HG02642 (cell line): ENCODE measurements around the gene ASCC1.
"Not testable (repeated sequence)": the region's sequence is repeated elsewhere in the genome, so short reads cannot be mapped to it uniquely, and the experiment has no call there.

Source experiments
- ATAC-seq: cut with Tn5 transposase; IDR thresholded peaks from one replicate; pipeline ENCODE4 v1.9.1; 2021; ENCODE audit warnings: mild to moderate bottlenecking; ENCODE audit not compliant: unreplicated experiment, poor library complexity

The ASCC1 gene

DNA sequence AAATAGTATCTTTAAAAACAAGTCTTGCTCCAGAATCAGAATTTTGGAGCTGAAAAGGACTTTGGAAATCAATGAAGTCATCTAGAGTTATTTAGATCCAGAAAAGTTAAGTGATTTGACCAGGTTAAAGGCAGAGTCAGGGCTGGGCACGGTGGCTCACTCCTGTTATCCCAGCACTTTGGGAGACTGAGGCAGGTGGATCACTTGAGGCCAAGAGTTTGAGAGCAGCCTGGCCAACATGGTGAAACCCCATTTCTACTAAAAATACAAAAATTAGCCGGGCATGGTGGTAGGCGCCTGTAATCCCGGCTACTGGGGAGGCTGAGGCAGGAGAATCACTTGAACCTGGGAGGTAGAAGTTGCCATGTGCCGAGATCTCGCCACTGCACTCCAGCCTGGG, 8.1 kb upstream of the ASCC1 start:
- ATAC-seq = not testable (repeated sequence)

DNA sequence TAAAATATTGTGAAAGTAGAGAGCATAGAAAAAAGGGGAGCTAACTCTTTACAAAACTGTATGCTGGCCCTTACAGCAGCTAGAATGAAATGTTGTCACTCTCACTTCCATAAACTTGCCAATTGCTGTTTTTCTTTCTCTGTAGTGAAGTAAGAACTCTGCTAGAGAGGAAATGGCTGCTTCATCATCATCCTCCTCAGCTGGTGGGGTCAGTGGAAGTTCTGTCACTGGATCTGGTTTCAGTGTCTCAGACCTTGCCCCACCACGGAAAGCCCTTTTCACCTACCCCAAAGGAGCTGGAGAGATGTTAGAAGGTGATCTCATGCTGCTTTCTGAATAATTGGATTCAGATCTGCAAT, 7.6 kb upstream of the ASCC1 start:
- no peak for ATAC-seq

DNA sequence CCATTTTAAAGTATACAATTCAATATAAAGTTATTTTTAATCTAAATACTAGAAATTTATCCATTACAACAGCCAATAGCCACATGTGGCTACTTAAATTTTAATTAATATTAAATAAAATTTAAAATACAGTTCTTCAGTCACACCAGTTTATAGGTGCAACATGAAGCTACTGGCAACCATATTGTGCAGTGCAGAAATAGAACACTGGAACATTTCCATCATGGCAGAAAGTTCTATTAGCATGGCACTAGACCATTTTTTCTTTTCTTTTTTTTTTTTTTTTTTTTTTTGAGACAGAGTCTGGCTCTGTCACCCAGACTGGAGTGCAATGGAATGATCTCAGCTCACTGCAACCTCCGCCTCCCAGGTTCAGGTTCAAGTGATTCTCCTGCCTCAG, 5.2 kb upstream of the ASCC1 start:
- no peak for ATAC-seq

DNA sequence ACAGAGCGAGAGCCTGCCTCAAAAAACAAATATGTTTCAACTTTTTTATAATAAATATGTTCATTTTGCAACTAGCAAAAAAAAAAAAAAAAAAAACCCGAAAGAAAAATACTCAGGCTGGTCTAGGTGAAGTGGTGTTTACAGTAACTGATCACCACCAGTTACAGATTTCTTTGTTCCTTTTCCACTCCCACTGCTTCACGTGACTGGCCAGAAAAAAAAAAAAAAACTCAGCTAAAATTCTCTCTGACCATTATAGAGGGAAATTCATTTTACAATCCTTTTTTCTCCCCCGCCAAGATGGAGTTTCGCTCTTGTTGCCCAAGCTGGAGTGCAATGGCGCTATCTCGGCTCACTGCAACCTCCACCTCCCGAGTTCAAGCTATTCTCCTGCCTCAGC, 4.6 kb upstream of the ASCC1 start:
- no peak for ATAC-seq

DNA sequence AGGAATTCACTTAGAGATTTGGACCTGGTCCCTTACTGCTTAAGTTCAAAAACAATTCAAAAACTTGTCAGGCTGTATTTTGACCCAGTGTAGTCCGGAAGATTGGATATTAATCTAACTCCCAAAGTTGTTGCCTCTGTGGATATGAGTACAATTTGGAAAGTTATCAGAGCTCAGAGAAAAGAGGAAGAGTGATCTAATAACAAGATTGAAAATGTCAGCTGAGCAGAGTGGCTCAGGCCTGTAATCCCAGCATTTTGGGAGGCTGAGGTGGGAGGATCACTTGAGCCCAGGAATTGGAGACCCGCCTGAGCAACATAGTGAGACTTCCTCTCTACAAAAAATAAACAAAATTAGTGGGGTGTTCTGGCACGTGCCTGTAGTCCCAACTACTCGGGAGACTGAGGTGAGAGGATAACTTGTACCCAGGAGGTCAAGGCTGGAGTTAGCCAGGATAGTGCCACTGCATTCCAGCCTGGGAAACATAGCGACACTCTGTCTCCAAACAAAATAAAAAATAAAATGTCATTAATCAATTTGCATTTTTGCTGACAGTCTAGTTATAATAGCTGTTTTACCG, 3.2 kb upstream of the ASCC1 start:
- no peak for ATAC-seq

DNA sequence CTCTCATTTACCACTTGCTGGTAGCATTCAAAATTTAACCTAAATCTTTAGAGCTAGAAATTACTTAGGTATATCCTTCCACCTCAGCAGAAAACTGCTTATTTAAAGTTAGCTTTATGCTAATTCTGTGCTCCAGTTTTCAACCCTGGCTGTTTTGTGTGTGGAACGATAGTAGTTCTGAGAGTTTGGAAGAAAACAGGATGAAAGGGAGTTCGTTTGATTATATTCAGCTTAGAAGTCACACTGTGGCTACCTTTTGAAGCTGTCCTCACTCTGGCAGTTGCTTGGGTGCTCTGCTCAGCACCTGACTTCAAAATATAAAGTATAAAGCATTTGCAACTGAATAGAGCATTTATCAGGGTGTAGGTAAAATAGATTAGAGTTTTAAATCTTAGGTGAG, 2.6 kb upstream of the ASCC1 start:
- no peak for ATAC-seq

DNA sequence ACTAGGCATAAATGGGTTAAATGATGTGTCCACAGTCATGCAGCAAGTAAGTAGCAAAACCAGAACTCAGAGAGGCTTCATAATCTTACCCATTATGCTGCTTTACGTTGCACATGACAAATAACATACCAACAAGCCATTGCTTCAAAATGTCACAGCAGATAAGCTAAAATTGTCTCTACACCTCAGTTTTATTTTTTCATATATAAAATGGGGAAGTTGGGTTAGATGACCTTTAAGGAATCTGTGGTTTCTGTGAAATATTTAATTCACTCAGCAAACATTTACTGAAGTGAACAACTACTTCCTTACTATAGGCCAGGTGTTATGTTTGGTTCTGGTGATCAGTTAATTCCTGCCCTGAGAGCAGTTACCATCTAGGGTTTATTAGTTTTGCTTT, 2.2 kb upstream of the ASCC1 start:
- ATAC-seq = no peak

DNA sequence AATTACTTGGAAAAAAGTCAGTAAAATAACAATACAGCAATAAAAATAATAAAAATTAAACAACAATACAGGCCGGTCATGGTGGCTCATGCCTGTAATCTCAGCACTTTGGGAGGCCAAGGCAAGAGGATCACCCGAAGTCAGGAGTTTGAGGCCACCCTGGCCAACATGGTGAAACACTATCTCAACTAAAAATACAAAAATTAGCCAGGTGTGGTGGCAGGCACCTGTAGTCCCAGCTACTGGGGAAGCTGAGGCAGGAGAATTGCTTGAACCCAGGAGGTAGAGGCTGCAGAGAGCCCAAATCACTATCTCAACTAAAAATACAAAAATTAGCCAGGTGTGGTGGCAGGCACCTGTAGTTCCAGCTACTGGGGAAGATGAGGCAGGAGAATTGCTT, 4.2 kb downstream of the ASCC1 start:
- ATAC-seq = not testable (repeated sequence)

DNA sequence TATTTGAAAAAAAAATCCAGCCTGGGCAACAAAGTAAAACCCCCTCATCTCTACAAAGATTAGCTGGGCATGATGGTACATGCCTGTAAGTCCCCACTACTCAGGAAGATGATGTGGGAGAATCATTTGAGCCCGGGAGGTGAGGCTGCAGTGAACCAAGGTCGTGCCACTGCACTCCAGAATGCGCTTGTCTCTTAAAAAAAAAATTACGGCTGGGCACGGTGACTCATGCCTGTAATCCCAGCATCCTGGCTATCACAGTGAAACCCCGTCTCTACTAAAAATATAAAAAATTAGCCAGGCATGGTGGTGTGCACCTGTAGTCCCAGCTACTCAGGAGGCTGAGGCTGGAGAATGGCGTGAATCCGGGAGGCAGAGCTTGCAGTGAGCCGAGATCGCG, 4.7 kb downstream of the ASCC1 start:
- ATAC-seq = not testable (repeated sequence)

DNA sequence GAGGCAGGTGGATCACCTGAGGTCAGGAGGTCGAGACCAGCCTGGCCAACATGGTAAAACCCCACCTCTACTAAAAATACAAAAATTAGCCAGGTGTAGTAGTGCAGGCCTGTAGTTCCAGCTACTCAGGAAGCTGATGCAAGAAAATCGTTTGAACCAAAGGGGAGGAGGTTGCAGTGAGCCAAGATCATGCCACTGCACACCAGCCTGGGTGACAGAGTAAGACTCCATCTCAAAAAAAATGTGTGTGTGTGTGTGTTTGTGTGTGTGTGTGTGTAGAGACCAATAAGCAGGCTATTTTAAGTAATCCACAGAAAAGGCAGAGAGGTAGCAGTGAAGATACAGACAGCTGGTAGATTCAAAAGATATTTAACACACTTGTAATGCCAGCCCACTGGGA, 7.5 kb downstream of the ASCC1 start:
- ATAC-seq = not testable (repeated sequence)

DNA sequence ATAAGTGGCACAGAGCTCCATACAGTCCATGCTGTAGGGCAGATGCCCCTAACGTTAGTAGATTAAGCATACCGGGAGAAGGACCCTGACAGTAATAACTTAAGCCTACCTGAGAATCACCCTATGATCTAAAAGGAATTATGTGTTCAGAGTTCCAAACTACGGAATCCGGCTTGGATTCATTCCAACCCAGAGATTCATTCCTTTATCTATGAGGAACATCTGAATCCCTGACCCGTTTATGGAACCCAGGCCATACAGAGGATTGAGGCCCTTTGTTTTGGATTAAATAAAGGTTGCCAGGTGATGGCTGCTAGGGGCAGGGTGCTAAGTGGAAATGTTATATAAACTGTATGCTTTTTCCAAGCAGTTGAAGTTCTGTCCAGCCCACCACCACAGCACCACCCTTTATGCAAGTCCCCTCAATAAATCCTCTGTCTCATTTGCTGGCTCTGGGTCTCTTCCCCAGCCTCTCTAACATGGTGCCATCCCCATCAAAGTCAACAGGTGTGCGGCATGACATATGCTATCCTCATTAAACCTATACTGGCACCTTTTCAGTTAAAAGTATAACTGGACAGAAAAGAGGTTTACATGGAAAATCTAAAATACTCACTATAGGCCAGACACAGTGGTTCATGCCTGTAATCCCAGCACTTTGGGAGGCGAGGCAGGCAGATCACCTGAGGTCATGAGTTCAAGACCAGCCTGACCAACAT, 9.4 kb downstream of the ASCC1 start:
- ATAC-seq = no peak

DNA sequence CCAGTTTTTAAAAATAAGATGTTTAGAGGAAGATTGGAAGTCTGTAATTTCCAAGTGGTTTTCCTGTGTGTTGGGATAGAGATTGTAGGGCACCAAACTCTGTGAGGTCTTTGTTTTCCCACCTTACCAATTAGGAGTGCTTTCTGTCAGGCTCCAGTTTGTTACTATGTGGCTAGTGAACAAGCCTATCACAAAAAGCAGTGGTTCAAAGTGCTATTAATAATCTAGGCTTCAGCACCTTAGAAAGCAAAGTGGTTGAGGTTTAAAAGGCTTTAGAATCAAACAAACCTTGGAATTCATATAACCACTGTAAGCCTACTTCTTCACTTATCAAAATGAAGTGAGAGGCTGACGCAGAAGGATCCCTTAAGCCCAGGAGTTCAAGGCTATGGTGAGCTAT, 11.4 kb downstream of the ASCC1 start:
- no peak for ATAC-seq

DNA sequence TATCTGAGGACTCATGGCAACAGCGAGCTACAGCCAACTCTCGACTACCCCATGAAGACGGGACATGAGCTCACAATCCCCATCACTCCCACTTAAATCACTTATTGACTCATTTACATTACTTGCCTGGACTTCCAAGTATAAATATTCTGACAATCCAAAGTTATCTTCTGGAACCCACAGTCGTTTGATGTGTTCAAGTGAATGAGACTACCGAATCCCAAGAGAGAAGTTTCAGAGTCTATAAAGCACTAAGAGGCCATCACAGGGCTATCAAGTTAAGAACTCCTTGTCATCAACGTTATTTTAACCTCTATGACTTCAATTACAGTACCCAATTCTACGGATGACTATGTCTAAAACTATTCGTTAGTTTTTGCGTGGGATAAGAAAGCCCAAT, 11.8 kb downstream of the ASCC1 start:
- no peak for ATAC-seq

DNA sequence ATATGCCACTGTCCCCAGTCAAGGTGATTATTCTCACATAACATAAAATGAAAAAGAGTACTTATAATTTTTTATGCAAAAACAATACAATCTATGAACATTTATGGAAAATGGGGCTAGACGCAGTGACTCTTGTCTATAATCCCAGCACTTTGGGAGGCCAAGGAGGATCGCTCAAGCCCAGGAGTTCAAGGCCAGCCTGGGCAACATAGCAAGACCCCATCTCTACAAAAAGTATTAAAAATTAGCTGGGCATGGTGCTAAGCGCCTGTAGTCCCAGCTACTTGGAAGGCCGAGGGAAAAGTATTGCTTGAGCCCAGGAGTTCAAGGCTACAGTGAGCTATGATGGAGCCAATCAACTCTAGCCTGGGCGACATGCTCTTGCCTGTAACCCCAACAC, 14.8 kb downstream of the ASCC1 start:
- ATAC-seq = no peak

DNA sequence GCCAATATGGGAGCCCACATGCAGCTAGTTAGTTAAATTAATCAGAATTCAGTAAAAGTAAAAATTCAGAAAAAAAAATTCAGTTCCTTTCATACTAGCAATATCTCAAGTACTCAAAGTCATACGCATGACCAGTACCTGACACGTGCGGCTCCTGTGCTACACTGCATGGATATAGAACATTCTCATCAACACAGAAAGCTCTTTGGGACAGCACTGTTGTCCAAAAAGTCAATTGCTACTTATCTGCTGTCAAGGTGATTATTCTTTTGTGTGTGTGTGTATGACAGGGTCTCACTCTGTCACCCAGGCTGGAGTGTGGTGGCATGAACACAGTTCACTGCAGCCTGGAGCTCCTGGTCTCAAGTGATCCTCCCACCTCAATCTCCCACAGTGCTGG, 15.2 kb downstream of the ASCC1 start:
- ATAC-seq = no peak

DNA sequence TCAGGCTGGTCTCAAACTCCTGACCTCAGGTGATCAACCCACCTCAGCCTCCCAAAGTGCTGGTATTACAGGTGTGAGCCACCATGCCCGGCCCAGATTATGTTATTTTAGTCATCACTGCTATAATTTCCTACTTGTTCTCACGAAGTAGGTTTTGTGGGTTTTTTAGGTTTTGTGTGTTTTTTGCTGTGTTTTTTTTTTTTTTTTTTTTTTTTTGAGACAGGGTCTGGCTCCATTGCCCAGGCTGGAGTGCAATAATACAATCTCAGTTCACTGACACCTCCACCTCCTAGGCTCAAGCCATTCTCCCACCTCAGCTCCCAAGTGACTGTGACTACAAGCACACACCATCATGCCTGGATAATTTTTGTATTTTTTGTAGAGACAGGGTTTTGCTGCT, 21.1 kb downstream of the ASCC1 start:
- ATAC-seq = no peak

DNA sequence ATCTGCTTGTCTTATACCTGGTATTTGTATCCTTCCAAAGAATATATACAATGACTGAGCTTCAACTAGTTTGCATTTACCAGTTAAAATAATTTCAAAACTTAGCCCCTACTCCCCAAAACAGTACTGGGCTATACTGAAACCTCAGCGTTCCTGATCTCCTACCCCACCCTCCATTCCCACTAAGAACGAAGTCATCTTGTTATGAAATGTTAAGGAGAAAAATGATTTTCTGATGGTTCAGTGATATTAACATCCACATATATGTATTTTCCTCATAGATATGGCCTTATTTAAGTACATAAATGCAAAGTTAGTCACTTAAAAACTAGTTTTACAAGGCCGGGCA, 29.1 kb downstream of the ASCC1 start:
- ATAC-seq = no peak

DNA sequence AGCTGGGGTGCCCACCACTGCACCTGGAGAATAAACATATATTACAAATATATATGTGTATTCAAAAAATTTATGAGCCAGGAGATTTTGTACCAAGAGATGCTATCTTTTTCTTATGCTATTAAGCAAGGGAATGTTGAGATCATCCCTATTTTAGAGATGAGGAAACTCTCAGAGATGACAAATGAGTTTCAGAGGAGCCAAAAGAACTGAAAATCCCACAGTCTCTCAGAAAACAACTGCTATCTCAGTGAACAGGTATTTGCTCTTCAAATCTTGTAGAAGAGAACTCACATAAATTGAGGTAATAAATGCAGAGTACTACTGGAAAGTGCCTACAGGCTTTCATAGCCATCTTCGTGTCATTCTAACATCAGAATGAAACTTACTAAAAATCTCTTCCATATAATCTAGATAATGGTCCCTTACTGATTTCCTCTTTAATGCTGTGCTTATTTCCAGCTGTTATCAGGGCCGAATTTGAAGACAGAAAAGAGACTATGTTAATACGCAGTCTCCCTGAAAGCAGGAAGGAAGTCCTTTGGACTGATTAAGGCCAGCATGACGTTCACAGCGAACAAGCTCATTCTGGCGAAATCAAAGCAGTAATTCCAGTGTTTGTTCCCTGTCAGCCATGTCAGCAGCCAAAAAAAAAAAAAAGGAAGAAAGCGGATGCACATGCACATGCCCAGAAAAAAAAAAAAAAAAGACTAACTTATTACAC, 29.7 kb downstream of the ASCC1 start:
- ATAC-seq = no peak

DNA sequence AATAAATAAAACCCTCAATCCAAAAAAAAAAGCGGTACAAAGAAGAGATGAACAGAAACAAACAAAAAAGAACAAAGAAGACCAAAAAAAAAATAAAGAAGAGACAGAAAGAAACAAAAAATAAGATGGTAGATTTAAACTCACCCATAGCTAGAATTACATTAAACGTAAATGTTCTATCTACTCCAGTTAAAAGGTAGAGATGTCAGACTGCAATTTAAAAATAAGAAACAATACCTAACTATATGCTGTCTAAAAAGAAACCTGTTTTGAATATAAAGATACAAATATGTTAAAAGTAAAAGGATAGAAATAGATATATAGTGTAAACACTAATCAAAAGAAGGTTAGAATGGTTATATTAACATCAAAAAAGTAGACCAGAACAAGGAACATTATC, 31.9 kb downstream of the ASCC1 start:
- ATAC-seq = no peak

DNA sequence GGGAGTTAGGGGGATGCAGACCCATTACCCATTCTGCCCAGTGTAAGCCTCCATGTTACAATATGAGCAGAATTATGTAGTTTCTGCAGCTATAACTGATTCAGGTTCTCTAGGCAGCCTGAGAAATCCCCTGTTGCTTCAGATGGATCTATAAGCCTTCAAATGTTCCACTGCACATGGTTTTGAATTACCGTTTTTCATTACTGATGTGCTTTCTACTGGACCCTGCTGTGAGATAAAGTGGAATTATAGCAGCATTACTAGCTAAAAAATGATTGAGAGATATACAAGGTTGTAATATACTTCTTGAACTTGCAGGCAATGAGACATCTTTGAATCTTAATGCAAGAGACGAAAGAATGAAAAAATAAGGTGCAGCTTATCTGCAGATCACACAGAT, 38.6 kb downstream of the ASCC1 start:
- no peak for ATAC-seq

DNA sequence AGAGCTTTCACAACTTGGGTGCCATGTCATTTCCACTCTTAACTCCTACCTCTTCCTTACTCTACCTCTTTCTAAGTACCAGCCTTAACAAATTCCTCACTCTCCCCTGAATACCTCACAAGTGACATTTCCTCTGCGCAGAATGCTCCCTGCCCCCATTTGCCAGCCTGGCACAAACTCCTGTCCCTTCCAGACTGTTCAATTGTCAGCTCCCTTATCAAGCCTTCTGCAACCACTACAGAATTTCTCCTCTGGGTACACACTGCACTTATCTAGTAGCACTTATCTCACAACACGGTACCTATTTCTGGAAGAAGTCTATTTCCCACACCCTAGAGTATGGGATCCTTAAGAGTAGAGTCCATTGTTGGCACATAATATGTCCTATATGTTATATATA, 39.4 kb downstream of the ASCC1 start:
- no peak for ATAC-seq

DNA sequence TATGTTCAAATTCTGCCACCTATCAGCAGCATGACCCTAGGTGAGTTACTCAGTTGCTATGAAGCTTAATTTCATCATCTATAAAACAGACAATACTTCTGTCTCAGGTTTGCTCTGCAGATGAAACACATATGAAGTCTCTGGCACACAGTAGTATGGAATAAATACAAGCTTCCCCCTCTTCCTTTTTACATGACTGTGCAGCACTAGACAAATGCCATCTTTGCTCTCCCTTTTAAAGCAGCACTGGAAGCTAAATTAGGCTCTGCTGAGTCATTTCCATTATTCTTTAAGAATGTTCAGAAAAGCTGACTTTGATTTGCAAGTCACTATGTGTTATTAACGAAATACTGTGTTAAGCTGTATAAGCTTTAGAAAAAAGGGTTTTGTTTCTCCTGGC, 40.9 kb downstream of the ASCC1 start:
- no peak for ATAC-seq
